ENCODE data around the gene GNA15. TPM values are rescaled to one million over a fixed set of nuclear protein-coding genes. Genes with fewer than 3 reads are reported as not detected.

The GNA15 gene
- total RNA-seq, 1 experiment from 2014 or later: 6.2 TPM

- TF ChIP-seq CTCF (IDR thresholded peaks at IDR 0.05) (no peak), POLR2AphosphoS5 (IDR thresholded peaks at IDR 0.05; ENCODE audit: low read depth, low read length) (no peak), TCF7L2 (IDR thresholded peaks at IDR 0.05; ENCODE audit: low read depth, low read length) (no peak), REST (IDR thresholded peaks at IDR 0.05; ENCODE audit: insufficient read depth in 1 of 2, low read depth in 2 of 2, low read length in 1 of 2) (no peak), SIN3A (IDR thresholded peaks at IDR 0.05; ENCODE audit: borderline replicate concordance, insufficient read depth, low read depth, low read length) (no peak)
- in situ Hi-C loops (cut with HindIII; ENCODE audit: low pct_unique_long_range_greater_than_20kb, low sequenced_read_pairs): no loop called here
- Histone ChIP-seq H3K4me3 (ENCODE audit: low read depth in 2 of 2, low read length in 2 of 2) (no peak overlapping the region), H3K36me3 (ENCODE audit: control insufficient read depth, insufficient read depth, low read length) (no peaks in the 10 kb centered on the region), H3K9me3 (ENCODE audit: control insufficient read depth, insufficient read depth, low read depth, low read length) (no peaks in the 10 kb centered on the region), H3K27ac (ENCODE audit: low read length) (no peak overlapping the region), H3K27me3 (ENCODE audit: control insufficient read depth, insufficient read depth, low read length) (no peaks in the 10 kb centered on the region), H3K4me1 (ENCODE audit: control insufficient read depth, insufficient read depth, low read length) (no peaks in the 10 kb centered on the region)
- intact Hi-C loops (cut with micrococcal nuclease; ENCODE audit: unreplicated experiment): no loop called here
- CTCF ChIA-PET: no interaction called here
- POLR2A ChIA-PET: no interaction called here
- ATAC-seq: no peak
- no peak for DNase-seq (ENCODE audit: low read depth, low spot score)
- no TSS peak for BruUV-seq (replicated peaks)
These were observed 58.6 kb downstream of the GNA15 start for GRCh38 chr19:3194106-3195087.

GRCh38 chr19:3196064-3196932 lies 60.5 kb downstream of the GNA15 start:
- ChIA-PET POLR2A (no interaction called here), CTCF (no interaction called here)
- no peak for TF ChIP-seq REST (IDR thresholded peaks at IDR 0.05; ENCODE audit: insufficient read depth in 1 of 2, low read depth in 2 of 2, low read length in 1 of 2)
- no peak for TF ChIP-seq TCF7L2 (IDR thresholded peaks at IDR 0.05; ENCODE audit: low read depth, low read length)
- no peak for TF ChIP-seq POLR2AphosphoS5 (IDR thresholded peaks at IDR 0.05; ENCODE audit: low read depth, low read length)
- no peak for TF ChIP-seq SIN3A (IDR thresholded peaks at IDR 0.05; ENCODE audit: borderline replicate concordance, insufficient read depth, low read depth, low read length)
- no peak for TF ChIP-seq CTCF (IDR thresholded peaks at IDR 0.05)
- Histone ChIP-seq H3K9me3 (ENCODE audit: control insufficient read depth, insufficient read depth, low read depth, low read length) (no peaks in the 10 kb centered on the region), H3K36me3 (ENCODE audit: control insufficient read depth, insufficient read depth, low read length) (no peaks in the 10 kb centered on the region), H3K27me3 (ENCODE audit: control insufficient read depth, insufficient read depth, low read length) (no peaks in the 10 kb centered on the region), H3K27ac (ENCODE audit: low read length) (no peak overlapping the region), H3K4me1 (ENCODE audit: control insufficient read depth, insufficient read depth, low read length) (no peaks in the 10 kb centered on the region), H3K4me3 (ENCODE audit: low read depth in 2 of 2, low read length in 2 of 2) (no peak overlapping the region)
- DNase-seq (ENCODE audit: low read depth, low spot score): no peak
- intact Hi-C loops (cut with micrococcal nuclease; ENCODE audit: unreplicated experiment): no loop called here
- in situ Hi-C loops (cut with HindIII; ENCODE audit: low pct_unique_long_range_greater_than_20kb, low sequenced_read_pairs): no loop called here
- ATAC-seq: no peak
- no TSS peak for BruUV-seq (replicated peaks)
